ENCODE results near the gene ADAMTSL2.

ADAMTSL2 gene

DNA sequence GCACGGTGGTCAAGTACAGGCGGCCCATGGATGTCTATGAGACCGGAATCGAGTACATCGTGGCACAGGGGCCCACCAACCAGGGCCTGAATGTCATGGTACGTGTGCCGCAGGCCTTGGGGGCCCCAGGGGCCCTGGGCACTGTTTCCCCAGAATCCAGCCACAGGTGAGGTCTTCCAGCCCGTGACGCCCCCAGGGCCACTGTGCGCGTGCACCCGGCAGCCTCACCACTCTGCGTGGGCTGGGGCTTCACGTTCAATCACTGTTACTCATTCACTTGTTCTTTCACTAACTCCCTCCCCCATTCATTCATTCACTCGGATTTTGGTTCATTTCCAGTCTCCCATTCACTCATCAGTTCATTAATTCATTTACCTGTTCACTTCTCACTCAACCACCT, 12.6 kb downstream of the ADAMTSL2 start:
- Histone ChIP-seq H2BK12ac (ENCODE audit: low read length) (no peak overlapping the region), H3K23ac (ENCODE audit: low read depth, low read length, poor library complexity) (no peak overlapping the region), H3K27ac (replicated peaks; ENCODE audit: low read length) (no peak overlapping the region), H3K18ac (ENCODE audit: low read length) (peak overlapping the region; percentile 64), H3K27me3 (ENCODE audit: control insufficient read depth in 3 of 3, insufficient read depth in 3 of 3, low read depth in 1 of 3, low read length in 3 of 3) (peaks cover 0 to 36% (median 0%) of the 10 kb centered on the region in 3 experiments), H3K4me3 (ENCODE audit: low read length in 2 of 2) (no peak overlapping the region), H2BK5ac (ENCODE audit: low read length) (no peak overlapping the region), H2BK120ac (ENCODE audit: low read depth, low read length) (no peak overlapping the region), H3K14ac (ENCODE audit: low read length) (peak overlapping the region; percentile 38), H3K4me1 (ENCODE audit: control insufficient read depth in 2 of 2, insufficient read depth in 1 of 2, low read depth in 1 of 2, low read length in 2 of 2) (no peaks in the 10 kb centered on the region), H3K4ac (ENCODE audit: low read length) (no peak overlapping the region), H3K9me3 (replicated peaks in 1 of 2; ENCODE audit: control insufficient read depth in 2 of 2, insufficient read depth in 1 of 2, low read depth in 1 of 2, low read length in 2 of 2) (no peaks in the 10 kb centered on the region), H2AK5ac (ENCODE audit: low read depth, low read length) (no peak overlapping the region), H2AFZ (ENCODE audit: low read length) (no peak overlapping the region), H3K36me3 (replicated peaks in 1 of 2; ENCODE audit: control insufficient read depth in 2 of 2, insufficient read depth in 2 of 2, low read length in 2 of 2) (no peaks in the 10 kb centered on the region), H3K4me2 (ENCODE audit: insufficient read depth, low read length, poor library complexity, severe bottlenecking) (no peak overlapping the region), H4K91ac (ENCODE audit: low read depth, low read length, poor library complexity) (no peak overlapping the region), H3K79me1 (ENCODE audit: low read depth, low read length) (peaks cover 4% of the 10 kb centered on the region), H2BK15ac (ENCODE audit: low read length) (no peak overlapping the region), H3K9ac (ENCODE audit: low read depth, low read length, poor library complexity) (no peak overlapping the region), H4K8ac (ENCODE audit: low read depth, low read length) (no peak overlapping the region)
- WGBS, 2 donors (ENCODE audit: extremely low coverage in 2 of 2, insufficient read length in 2 of 2, insufficient replicate concordance in 1 of 2), result no CpG with 5 or more reads among the region's 15 CpGs
- no peak for DNase-seq (ENCODE audit: low spot score)

DNA sequence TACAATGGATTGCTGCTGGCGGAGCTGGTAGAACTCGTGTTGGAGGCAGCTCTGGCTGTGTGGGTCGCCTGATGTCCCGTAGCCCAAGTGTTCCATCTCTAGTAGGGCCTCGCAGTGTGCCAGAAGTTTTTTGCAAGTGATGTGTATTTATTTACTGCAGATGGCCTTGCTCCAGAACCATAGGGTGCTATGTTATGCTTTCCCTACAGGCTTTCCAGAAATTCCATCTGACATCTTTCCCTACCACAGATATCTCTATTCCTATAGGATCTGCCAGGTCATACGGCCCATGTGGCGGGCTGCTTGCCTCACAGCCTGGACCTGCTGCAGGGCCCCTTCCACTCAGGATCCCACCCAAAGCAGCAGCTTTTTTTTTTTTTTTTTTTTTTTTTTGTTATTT, 16.9 kb downstream of the ADAMTSL2 start:
- Histone ChIP-seq H4K8ac (ENCODE audit: low read depth, low read length) (no peak overlapping the region), H2BK15ac (ENCODE audit: low read length) (peak overlapping the region; percentile 67), H3K14ac (ENCODE audit: low read length) (no peak overlapping the region), H3K4me3 (ENCODE audit: low read length in 2 of 2) (no peak overlapping the region), H3K23ac (ENCODE audit: low read depth, low read length, poor library complexity) (peak overlapping the region; percentile 39), H3K36me3 (replicated peaks in 1 of 2; ENCODE audit: control insufficient read depth in 2 of 2, insufficient read depth in 2 of 2, low read length in 2 of 2) (no peaks in the 10 kb centered on the region), H2AFZ (ENCODE audit: low read length) (no peak overlapping the region), H2BK5ac (ENCODE audit: low read length) (no peak overlapping the region), H3K4me1 (ENCODE audit: control insufficient read depth in 2 of 2, insufficient read depth in 1 of 2, low read depth in 1 of 2, low read length in 2 of 2) (peaks cover 4 to 5% of the 10 kb centered on the region in 2 donors), H3K4me2 (ENCODE audit: insufficient read depth, low read length, poor library complexity, severe bottlenecking) (no peak overlapping the region), H3K27ac (replicated peaks; ENCODE audit: low read length) (no peak overlapping the region), H3K18ac (ENCODE audit: low read length) (no peak overlapping the region), H2AK5ac (ENCODE audit: low read depth, low read length) (no peak overlapping the region), H3K79me1 (ENCODE audit: low read depth, low read length) (peaks cover 4% of the 10 kb centered on the region), H3K9me3 (replicated peaks in 1 of 2; ENCODE audit: control insufficient read depth in 2 of 2, insufficient read depth in 1 of 2, low read depth in 1 of 2, low read length in 2 of 2) (no peaks in the 10 kb centered on the region), H2BK120ac (ENCODE audit: low read depth, low read length) (no peak overlapping the region), H3K27me3 (ENCODE audit: control insufficient read depth in 3 of 3, insufficient read depth in 3 of 3, low read depth in 1 of 3, low read length in 3 of 3) (peaks cover 0 to 6% (median 0%) of the 10 kb centered on the region in 3 experiments), H4K91ac (ENCODE audit: low read depth, low read length, poor library complexity) (no peak overlapping the region), H3K9ac (ENCODE audit: low read depth, low read length, poor library complexity) (no peak overlapping the region), H3K4ac (ENCODE audit: low read length) (no peak overlapping the region), H2BK12ac (ENCODE audit: low read length) (no peak overlapping the region)
- no peak for DNase-seq (ENCODE audit: low spot score)
- WGBS, 2 donors (ENCODE audit: extremely low coverage in 2 of 2, insufficient read length in 2 of 2, insufficient replicate concordance in 1 of 2), result no CpG with 5 or more reads among the region's 7 CpGs

DNA sequence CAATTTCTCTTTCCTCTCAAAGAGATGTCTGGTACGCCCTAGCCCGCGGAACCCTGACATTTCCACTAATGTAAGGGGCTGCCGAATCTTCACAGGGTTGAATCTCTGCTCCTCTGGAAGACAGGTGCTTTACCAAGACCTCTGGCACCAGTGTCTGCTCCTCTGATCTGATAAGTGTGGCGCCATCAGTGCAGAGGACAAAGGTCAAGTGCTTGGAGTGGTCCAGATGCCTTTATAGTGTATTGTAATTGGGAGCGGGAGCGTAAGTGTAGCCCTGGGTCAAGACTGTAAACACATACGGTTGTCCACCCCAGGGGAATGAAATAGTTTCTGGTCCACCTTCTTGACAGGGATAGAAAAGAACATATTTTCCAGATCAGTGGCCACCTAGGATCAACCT, 17.7 kb downstream of the ADAMTSL2 start:
- H3K18ac ChIP-seq (ENCODE audit: low read length), result no peak overlapping the region
- H3K36me3 ChIP-seq (replicated peaks in 1 of 2; ENCODE audit: control insufficient read depth in 2 of 2, insufficient read depth in 2 of 2, low read length in 2 of 2), result no peaks in the 10 kb centered on the region
- H3K4ac ChIP-seq (ENCODE audit: low read length), result no peak overlapping the region
- H2AFZ ChIP-seq (ENCODE audit: low read length), result no peak overlapping the region
- no CpG with 5 or more reads among the region's 8 CpGs for WGBS, 2 donors (ENCODE audit: extremely low coverage in 2 of 2, insufficient read length in 2 of 2, insufficient replicate concordance in 1 of 2)
- H2BK15ac ChIP-seq (ENCODE audit: low read length), result no peak overlapping the region
- H3K4me1 ChIP-seq (ENCODE audit: control insufficient read depth in 2 of 2, insufficient read depth in 1 of 2, low read depth in 1 of 2, low read length in 2 of 2), result peaks cover 4 to 7% of the 10 kb centered on the region in 2 donors
- no peak for DNase-seq (ENCODE audit: low spot score)
- no peak overlapping the region for H2BK120ac ChIP-seq (ENCODE audit: low read depth, low read length)
- H3K79me1 ChIP-seq (ENCODE audit: low read depth, low read length), result no peaks in the 10 kb centered on the region
- no peak overlapping the region for H3K4me2 ChIP-seq (ENCODE audit: insufficient read depth, low read length, poor library complexity, severe bottlenecking)
- no peak overlapping the region for H4K8ac ChIP-seq (ENCODE audit: low read depth, low read length)
- no peak overlapping the region for H3K4me3 ChIP-seq (ENCODE audit: low read length in 2 of 2)
- peaks cover 0 to 4% (median 0%) of the 10 kb centered on the region in 3 experiments for H3K27me3 ChIP-seq (ENCODE audit: control insufficient read depth in 3 of 3, insufficient read depth in 3 of 3, low read depth in 1 of 3, low read length in 3 of 3)
- no peaks in the 10 kb centered on the region for H3K9me3 ChIP-seq (replicated peaks in 1 of 2; ENCODE audit: control insufficient read depth in 2 of 2, insufficient read depth in 1 of 2, low read depth in 1 of 2, low read length in 2 of 2)
- peak overlapping the region; percentile 6 for H2AK5ac ChIP-seq (ENCODE audit: low read depth, low read length)
- no peak overlapping the region for H3K9ac ChIP-seq (ENCODE audit: low read depth, low read length, poor library complexity)
- no peak overlapping the region for H2BK12ac ChIP-seq (ENCODE audit: low read length)
- H2BK5ac ChIP-seq (ENCODE audit: low read length), result no peak overlapping the region
- H3K14ac ChIP-seq (ENCODE audit: low read length), result no peak overlapping the region
- H4K91ac ChIP-seq (ENCODE audit: low read depth, low read length, poor library complexity), result no peak overlapping the region
- no peak overlapping the region for H3K27ac ChIP-seq (replicated peaks; ENCODE audit: low read length)
- no peak overlapping the region for H3K23ac ChIP-seq (ENCODE audit: low read depth, low read length, poor library complexity)

DNA sequence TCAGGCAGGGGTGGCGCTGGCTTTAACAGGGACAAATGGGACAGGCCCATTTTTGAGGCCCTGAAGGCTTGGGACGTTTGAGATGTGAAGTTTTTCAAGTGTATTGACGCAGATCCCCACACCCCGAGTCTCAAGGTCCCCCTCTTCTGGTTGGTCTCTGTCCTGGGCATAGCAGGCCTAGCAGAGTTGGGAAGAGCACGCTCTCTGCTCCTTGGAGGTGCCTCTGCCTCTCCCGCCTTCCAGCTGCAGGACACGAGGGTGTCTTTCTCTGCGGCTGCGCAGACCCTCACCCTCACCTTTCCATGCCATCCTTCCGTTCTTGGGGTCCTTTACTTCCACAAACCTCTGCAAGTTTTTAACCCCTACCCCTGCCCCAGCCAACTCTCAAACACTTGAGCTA, 18.6 kb downstream of the ADAMTSL2 start:
- no peak overlapping the region for H3K4me2 ChIP-seq (ENCODE audit: insufficient read depth, low read length, poor library complexity, severe bottlenecking)
- H3K4me3 ChIP-seq (ENCODE audit: low read length in 2 of 2), result no peak overlapping the region
- no peaks in the 10 kb centered on the region for H3K9me3 ChIP-seq (replicated peaks in 1 of 2; ENCODE audit: control insufficient read depth in 2 of 2, insufficient read depth in 1 of 2, low read depth in 1 of 2, low read length in 2 of 2)
- H3K18ac ChIP-seq (ENCODE audit: low read length), result no peak overlapping the region
- no peak overlapping the region for H2AFZ ChIP-seq (ENCODE audit: low read length)
- H3K23ac ChIP-seq (ENCODE audit: low read depth, low read length, poor library complexity), result no peak overlapping the region
- H3K9ac ChIP-seq (ENCODE audit: low read depth, low read length, poor library complexity), result no peak overlapping the region
- H3K27ac ChIP-seq (replicated peaks; ENCODE audit: low read length), result no peak overlapping the region
- no peak overlapping the region for H2BK15ac ChIP-seq (ENCODE audit: low read length)
- peaks cover 0 to 4% (median 0%) of the 10 kb centered on the region in 3 experiments for H3K27me3 ChIP-seq (ENCODE audit: control insufficient read depth in 3 of 3, insufficient read depth in 3 of 3, low read depth in 1 of 3, low read length in 3 of 3)
- WGBS, 2 donors (ENCODE audit: extremely low coverage in 2 of 2, insufficient read length in 2 of 2, insufficient replicate concordance in 1 of 2), result no CpG with 5 or more reads among the region's 10 CpGs
- H2AK5ac ChIP-seq (ENCODE audit: low read depth, low read length), result peak overlapping the region; percentile 6
- H3K36me3 ChIP-seq (replicated peaks in 1 of 2; ENCODE audit: control insufficient read depth in 2 of 2, insufficient read depth in 2 of 2, low read length in 2 of 2), result no peaks in the 10 kb centered on the region
- H2BK12ac ChIP-seq (ENCODE audit: low read length), result no peak overlapping the region
- no peak overlapping the region for H2BK120ac ChIP-seq (ENCODE audit: low read depth, low read length)
- no peak overlapping the region for H4K91ac ChIP-seq (ENCODE audit: low read depth, low read length, poor library complexity)
- H3K79me1 ChIP-seq (ENCODE audit: low read depth, low read length), result no peaks in the 10 kb centered on the region
- H4K8ac ChIP-seq (ENCODE audit: low read depth, low read length), result no peak overlapping the region
- H3K14ac ChIP-seq (ENCODE audit: low read length), result no peak overlapping the region
- no peak overlapping the region for H2BK5ac ChIP-seq (ENCODE audit: low read length)
- no peak overlapping the region for H3K4ac ChIP-seq (ENCODE audit: low read length)
- peaks cover 4 to 14% of the 10 kb centered on the region in 2 donors for H3K4me1 ChIP-seq (ENCODE audit: control insufficient read depth in 2 of 2, insufficient read depth in 1 of 2, low read depth in 1 of 2, low read length in 2 of 2)
- DNase-seq (ENCODE audit: low spot score), result no peak
